Mesendoderm (in vitro differentiated cells): Measurements from ENCODE around the gene HMGCS1. TPM values are rescaled to one million over a fixed set of nuclear protein-coding genes. Genes with fewer than 3 reads are reported as not detected.

Experiments used
- DNase-seq: peaks from one replicate; pipeline ENCODE4 v3.0.0; 2013
- H2AK5ac ChIP-seq: 2 replicates; pipeline ENCODE4 v1.6.1; 2013; ENCODE audit warnings: low read length, inconsistent platforms
- H2BK120ac ChIP-seq: 2 replicates; pipeline ENCODE4 v1.6.1; 2013; ENCODE audit warnings: low read depth, mild to moderate bottlenecking, low read length, moderate library complexity, mixed read lengths
- H2BK15ac ChIP-seq: replicated peaks from 2 replicates; pipeline ENCODE4 v1.6.1; 2013; ENCODE audit warnings: low read depth, mild to moderate bottlenecking, moderate library complexity
- H2BK5ac ChIP-seq: 2 replicates; pipeline ENCODE4 v1.6.1; 2013; ENCODE audit warnings: low read length, inconsistent platforms
- H3K18ac ChIP-seq: 2 replicates; pipeline ENCODE4 v1.6.1; 2013; ENCODE audit warnings: mild to moderate bottlenecking, low read length, mixed read lengths
- H3K23ac ChIP-seq: one replicate; pipeline ENCODE4 v1.6.1; 2013; ENCODE audit warnings: low read length
- H3K27ac ChIP-seq: 2 replicates; pipeline ENCODE4 v1.5.1; 2013; ENCODE audit warnings: low read depth, mild to moderate bottlenecking, inconsistent platforms, low read length, moderate library complexity
- H3K27me3 ChIP-seq: 2 replicates; pipeline ENCODE4 v1.6.1; 2013; ENCODE audit warnings: low read length, control low read depth, mild to moderate bottlenecking, inconsistent platforms; ENCODE audit not compliant: insufficient read depth, poor library complexity
- H3K36me3 ChIP-seq: 2 replicates; pipeline ENCODE4 v1.6.1; 2013; ENCODE audit warnings: low read length, inconsistent platforms; ENCODE audit not compliant: control insufficient read depth, insufficient read depth
- H3K4ac ChIP-seq: one replicate; pipeline ENCODE4 v1.6.1; 2013; ENCODE audit warnings: low read depth, mild to moderate bottlenecking, low read length, moderate library complexity
- H3K4me1 ChIP-seq: 2 replicates; pipeline ENCODE4 v1.6.1; 2013; ENCODE audit warnings: low read depth, low read length, inconsistent platforms; ENCODE audit not compliant: control insufficient read depth
- H3K4me2 ChIP-seq: 2 replicates; pipeline ENCODE4 v1.6.1; 2013; ENCODE audit warnings: low read length
- H3K4me3 ChIP-seq: 2 replicates; pipeline ENCODE4 v1.5.1; 2013; ENCODE audit warnings: mild to moderate bottlenecking, low read length
- H3K56ac ChIP-seq: one replicate; pipeline ENCODE4 v1.6.1; 2013; ENCODE audit warnings: low read length
- H3K79me1 ChIP-seq: 2 replicates; pipeline ENCODE4 v1.6.1; 2013; ENCODE audit warnings: low read length, inconsistent platforms
- H3K79me2 ChIP-seq: 2 replicates; pipeline ENCODE4 v1.6.1; 2013; ENCODE audit warnings: mild to moderate bottlenecking, low read length; ENCODE audit not compliant: control insufficient read depth, insufficient read depth
- H3K9ac ChIP-seq: 2 replicates; pipeline ENCODE4 v1.6.1; 2013; ENCODE audit warnings: low read length, inconsistent platforms
- H4K5ac ChIP-seq: one replicate; pipeline ENCODE4 v1.6.1; 2013; ENCODE audit warnings: low read length
- H4K8ac ChIP-seq: one replicate; pipeline ENCODE4 v1.6.1; 2013; ENCODE audit warnings: low read depth, mild to moderate bottlenecking, control low read depth, low read length, moderate library complexity
- WGBS: extraction: QIAGEN DNeasy Blood & Tissue Kit; methylation state at CpG from one replicate; pipeline ENCODE4 v1.1.7; 2013; ENCODE audit warnings: low lambda C conversion rate, missing lambda C conversion rate; ENCODE audit not compliant: insufficient coverage; ENCODE audit errors: extremely low coverage; 5-methylcytosine and 5-hydroxymethylcytosine counted together
- polyA plus RNA-seq, 2 experiments: library from polyadenylated mRNA; stranded (reverse); fragments of 200-250 nt; gene quantifications; one replicate each; pipeline ENCODE4 v1.2.3, GENCODE V29; 2013

The HMGCS1 gene
- polyA plus RNA-seq (2013, experiment 1 of 2) = 293 TPM
- polyA plus RNA-seq (2013, experiment 2 of 2) = 302 TPM

DNA sequence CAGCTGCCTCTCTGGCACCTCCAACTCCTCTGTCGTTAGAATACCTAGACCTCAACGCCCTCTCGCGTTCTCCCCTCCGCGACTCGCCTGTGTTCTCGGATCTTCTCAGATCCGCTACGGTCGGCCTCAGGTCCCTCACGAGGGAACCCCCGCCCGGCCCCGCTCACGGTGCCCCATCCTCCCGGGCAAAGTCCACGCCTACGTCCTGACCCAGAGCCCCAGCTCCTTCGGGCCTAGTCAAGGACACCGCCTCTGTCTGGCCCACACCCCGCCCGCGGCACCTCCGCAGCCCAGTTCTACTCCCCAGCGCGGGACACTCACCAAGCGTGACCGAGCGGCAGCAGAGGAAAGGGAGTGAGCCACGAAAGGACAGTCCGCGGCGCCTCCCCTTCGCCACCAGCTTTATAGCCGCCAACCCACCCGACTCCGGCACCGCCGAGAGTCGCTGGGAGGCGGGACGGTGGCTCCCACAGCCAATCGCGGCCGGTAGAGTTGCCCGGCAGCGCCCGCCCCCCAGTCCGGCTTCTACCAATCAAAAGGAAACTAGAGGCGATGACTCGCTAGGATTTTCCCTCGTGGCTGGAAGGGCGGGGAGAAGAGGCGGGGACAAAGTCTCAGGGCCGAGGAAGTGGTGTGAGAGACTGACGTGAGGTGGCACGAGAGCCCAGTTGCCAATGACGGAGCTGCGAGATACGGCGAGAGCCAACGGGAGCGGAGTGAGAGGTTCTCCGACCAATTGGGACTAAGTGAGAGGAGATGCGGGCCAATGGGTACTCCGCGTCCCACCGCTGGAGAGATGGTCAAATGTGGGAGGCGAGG, at the start of gene HMGCS1:
Gene HMGCS1 (minus strand): TSS at position 378 of the 819 bp plus-strand sequence. CDS start 14,447 bp downstream, outside the sequence.
- H2BK120ac ChIP-seq = peak within 1 kb of the TSS; percentile 98
- H3K56ac ChIP-seq = peak within 1 kb of the TSS; percentile 99
- H3K9ac ChIP-seq = peak within 1 kb of the TSS; percentile 96
- no peaks in the 10 kb centered on the region for H3K79me1 ChIP-seq
- no CpG with 5 or more reads among the region's 70 CpGs for WGBS
- peaks cover 47% of the 10 kb centered on the region for H3K79me2 ChIP-seq
- peak within 1 kb of the TSS; percentile 98 for H3K4ac ChIP-seq
- peak within 1 kb of the TSS; percentile 98 for H3K4me3 ChIP-seq
- peaks cover 2% of the 10 kb centered on the region for H3K36me3 ChIP-seq
- H2AK5ac ChIP-seq = peak within 1 kb of the TSS; percentile 71
- no peak within 1 kb of the TSS for H4K8ac ChIP-seq
- H4K5ac ChIP-seq = no peak within 1 kb of the TSS
- H2BK5ac ChIP-seq = peak within 1 kb of the TSS; percentile 97
- peak; percentile 100 for DNase-seq
- peak within 1 kb of the TSS; percentile 97 for H3K18ac ChIP-seq
- H3K27ac ChIP-seq = peak within 1 kb of the TSS; percentile 94
- H2BK15ac ChIP-seq = no peak within 1 kb of the TSS
- no peaks in the 10 kb centered on the region for H3K27me3 ChIP-seq
- peak within 1 kb of the TSS; percentile 92 for H3K23ac ChIP-seq
- peak within 1 kb of the TSS; percentile 91 for H3K4me2 ChIP-seq
- H3K4me1 ChIP-seq = peaks cover 10% of the 10 kb centered on the region

DNA sequence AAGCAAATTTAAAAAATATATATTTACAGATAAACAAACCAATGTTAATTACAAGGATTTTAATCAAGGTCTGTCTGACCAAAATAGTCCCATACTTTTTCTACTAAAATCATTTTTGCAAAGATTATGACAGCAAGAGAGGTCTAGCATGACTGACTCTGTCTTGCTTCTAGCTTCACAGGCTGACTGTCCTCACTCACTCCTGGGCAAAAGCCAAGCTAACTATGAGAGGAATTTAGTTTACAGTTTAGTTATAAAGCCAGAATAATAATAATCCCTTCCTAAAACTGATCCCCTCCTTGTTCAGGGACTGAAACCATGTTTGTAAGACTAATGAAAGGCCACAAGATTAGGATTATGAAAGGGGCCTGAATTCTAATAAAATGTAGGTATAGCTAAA, 45.5 kb upstream of the HMGCS1 start:
- no peaks in the 10 kb centered on the region for H3K27me3 ChIP-seq
- H2AK5ac ChIP-seq = no peak overlapping the region
- H3K79me2 ChIP-seq = no peaks in the 10 kb centered on the region
- H3K27ac ChIP-seq = no peak overlapping the region
- no peak overlapping the region for H3K4ac ChIP-seq
- H3K23ac ChIP-seq = no peak overlapping the region
- H2BK120ac ChIP-seq = no peak overlapping the region
- no peak overlapping the region for H3K9ac ChIP-seq
- H3K4me2 ChIP-seq = no peak overlapping the region
- H3K18ac ChIP-seq = no peak overlapping the region
- H3K4me3 ChIP-seq = no peak overlapping the region
- DNase-seq = no peak
- H3K36me3 ChIP-seq = no peaks in the 10 kb centered on the region
- H3K4me1 ChIP-seq = no peaks in the 10 kb centered on the region
- H3K79me1 ChIP-seq = no peaks in the 10 kb centered on the region
- no peak overlapping the region for H2BK15ac ChIP-seq
- no peak overlapping the region for H4K8ac ChIP-seq
- H2BK5ac ChIP-seq = no peak overlapping the region
- no peak overlapping the region for H4K5ac ChIP-seq
- no peak overlapping the region for H3K56ac ChIP-seq

DNA sequence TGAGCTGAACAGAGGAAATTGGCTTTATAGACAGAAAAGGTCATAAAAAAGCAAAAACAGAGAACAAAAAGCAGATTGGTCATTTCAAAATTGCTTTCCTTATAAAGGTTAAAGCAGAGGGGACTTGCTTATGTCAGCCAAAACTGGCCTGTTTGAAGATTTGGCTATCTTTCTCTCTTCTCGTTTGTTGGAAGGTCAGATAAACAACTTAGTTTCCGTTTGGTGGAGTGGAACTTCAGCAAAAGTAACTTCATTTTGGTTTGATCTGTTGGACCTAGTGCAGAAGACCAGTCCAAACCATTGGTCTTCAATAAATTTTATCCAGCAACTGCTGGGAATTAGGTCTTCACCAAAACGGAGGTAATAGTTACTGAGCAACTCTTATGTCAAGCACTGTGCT, 45.1 kb upstream of the HMGCS1 start:
- no peak overlapping the region for H4K8ac ChIP-seq
- DNase-seq = no peak
- H3K4me3 ChIP-seq = no peak overlapping the region
- H3K27me3 ChIP-seq = no peaks in the 10 kb centered on the region
- H3K36me3 ChIP-seq = no peaks in the 10 kb centered on the region
- no peak overlapping the region for H3K27ac ChIP-seq
- H3K9ac ChIP-seq = no peak overlapping the region
- H3K79me2 ChIP-seq = no peaks in the 10 kb centered on the region
- H3K4me1 ChIP-seq = no peaks in the 10 kb centered on the region
- H2AK5ac ChIP-seq = no peak overlapping the region
- no peak overlapping the region for H2BK15ac ChIP-seq
- no peak overlapping the region for H4K5ac ChIP-seq
- no peak overlapping the region for H3K18ac ChIP-seq
- H3K4ac ChIP-seq = no peak overlapping the region
- WGBS = no CpG with 5 or more reads among the region's 3 CpGs
- no peak overlapping the region for H3K56ac ChIP-seq
- no peaks in the 10 kb centered on the region for H3K79me1 ChIP-seq
- H2BK120ac ChIP-seq = no peak overlapping the region
- no peak overlapping the region for H2BK5ac ChIP-seq
- H3K23ac ChIP-seq = no peak overlapping the region
- H3K4me2 ChIP-seq = no peak overlapping the region

GRCh38 chr5:43357878-43358281, 44.7 kb upstream of the HMGCS1 start:
- no peak for DNase-seq
- no peak overlapping the region for H4K8ac ChIP-seq
- H3K79me2 ChIP-seq = no peaks in the 10 kb centered on the region
- H4K5ac ChIP-seq = no peak overlapping the region
- H3K9ac ChIP-seq = no peak overlapping the region
- H2BK5ac ChIP-seq = no peak overlapping the region
- no peak overlapping the region for H3K4ac ChIP-seq
- no peak overlapping the region for H3K23ac ChIP-seq
- no peak overlapping the region for H2AK5ac ChIP-seq
- H2BK120ac ChIP-seq = no peak overlapping the region
- H3K4me1 ChIP-seq = no peaks in the 10 kb centered on the region
- no peak overlapping the region for H3K4me2 ChIP-seq
- H3K56ac ChIP-seq = no peak overlapping the region
- H3K27ac ChIP-seq = no peak overlapping the region
- H3K27me3 ChIP-seq = no peaks in the 10 kb centered on the region
- no peak overlapping the region for H3K18ac ChIP-seq
- WGBS = no CpG with 5 or more reads among the region's 3 CpGs
- no peaks in the 10 kb centered on the region for H3K36me3 ChIP-seq
- no peak overlapping the region for H3K4me3 ChIP-seq
- H2BK15ac ChIP-seq = no peak overlapping the region
- H3K79me1 ChIP-seq = no peaks in the 10 kb centered on the region

DNA sequence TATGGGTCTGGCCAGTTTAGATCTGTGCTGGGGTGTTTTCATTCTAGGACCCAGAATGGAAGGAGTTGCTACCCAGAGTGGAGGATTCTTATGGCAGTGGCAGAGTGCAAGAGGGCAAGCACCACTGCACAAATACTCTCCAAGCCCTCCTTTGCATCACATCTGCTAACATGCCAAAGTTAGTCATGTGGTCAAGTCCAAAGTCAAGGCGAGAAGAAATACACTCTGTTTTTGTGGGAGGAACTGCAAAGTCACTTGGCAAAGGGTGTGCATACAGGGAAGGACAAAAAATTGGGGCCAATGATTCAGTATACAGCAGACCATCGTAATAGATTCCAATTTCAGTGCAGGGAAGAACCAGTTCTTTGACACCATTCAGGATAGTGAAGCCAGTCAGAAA, 43.9 kb upstream of the HMGCS1 start:
- WGBS = no CpG with 5 or more reads among the region's 2 CpGs
- Histone ChIP-seq H4K8ac (no peak overlapping the region), H3K56ac (no peak overlapping the region), H3K4ac (no peak overlapping the region), H3K36me3 (no peaks in the 10 kb centered on the region), H2BK5ac (no peak overlapping the region), H3K27me3 (no peaks in the 10 kb centered on the region), H2BK120ac (no peak overlapping the region), H2BK15ac (no peak overlapping the region), H3K23ac (no peak overlapping the region), H4K5ac (no peak overlapping the region), H3K9ac (no peak overlapping the region), H3K4me3 (no peak overlapping the region), H3K18ac (no peak overlapping the region), H3K79me1 (no peaks in the 10 kb centered on the region), H3K4me1 (peaks cover 2% of the 10 kb centered on the region), H2AK5ac (no peak overlapping the region), H3K79me2 (no peaks in the 10 kb centered on the region), H3K27ac (no peak overlapping the region), H3K4me2 (no peak overlapping the region)
- DNase-seq = no peak

GRCh38 chr5:43354774-43355173, 41.6 kb upstream of the HMGCS1 start:
- Histone ChIP-seq H3K9ac (no peak overlapping the region), H2BK120ac (no peak overlapping the region), H3K56ac (no peak overlapping the region), H4K5ac (no peak overlapping the region), H3K36me3 (no peaks in the 10 kb centered on the region), H3K79me1 (no peaks in the 10 kb centered on the region), H2AK5ac (no peak overlapping the region), H3K18ac (no peak overlapping the region), H3K4me2 (no peak overlapping the region), H3K79me2 (no peaks in the 10 kb centered on the region), H3K27ac (no peak overlapping the region), H2BK5ac (no peak overlapping the region), H3K27me3 (no peaks in the 10 kb centered on the region), H3K4me1 (peaks cover 2% of the 10 kb centered on the region), H3K23ac (no peak overlapping the region), H3K4me3 (no peak overlapping the region), H4K8ac (no peak overlapping the region), H2BK15ac (no peak overlapping the region), H3K4ac (no peak overlapping the region)
- no CpG with 5 or more reads among the region's 3 CpGs for WGBS
- DNase-seq = no peak
